PC-3 (cell line): ENCODE results near the gene PRKN.

Experiments used
- CTCF ChIP-seq: fragments of 300-600 bp; sonication (generic); conservative IDR thresholded peaks from 2 replicates; pipeline ENCODE4 v1.5.1; 2017; ENCODE audit warnings: antibody characterized with exemption, low read depth, mild to moderate bottlenecking, low read length
- EZH2 ChIP-seq: fragments of 300-600 bp; sonication (generic); IDR thresholded peaks from one replicate; pipeline ENCODE4 v1.6.1; 2017; ENCODE audit warnings: antibody characterized with exemption, mild to moderate bottlenecking, low read length; ENCODE audit not compliant: unreplicated experiment
- EZH2phosphoT487 ChIP-seq: fragments of 300-600 bp; sonication (generic); IDR thresholded peaks from 2 replicates; pipeline ENCODE4 v1.6.1; 2018; ENCODE audit warnings: mild to moderate bottlenecking, antibody characterized with exemption, low read length, borderline replicate concordance

GRCh38 chr6:162404951-162405350 lies 322.6 kb downstream of the PRKN start:
- TF ChIP-seq CTCF, result no peak
- TF ChIP-seq EZH2, result no peak
- no peak for TF ChIP-seq EZH2phosphoT487
